ENCODE data around the gene SYNM. TPM values are rescaled to one million over a fixed set of nuclear protein-coding genes. Genes with fewer than 3 reads are reported as not detected.

Gene SYNM
- total and polyA plus RNA-seq, 7 donors: 0.69 to 1,357 (median 731) TPM

DNA sequence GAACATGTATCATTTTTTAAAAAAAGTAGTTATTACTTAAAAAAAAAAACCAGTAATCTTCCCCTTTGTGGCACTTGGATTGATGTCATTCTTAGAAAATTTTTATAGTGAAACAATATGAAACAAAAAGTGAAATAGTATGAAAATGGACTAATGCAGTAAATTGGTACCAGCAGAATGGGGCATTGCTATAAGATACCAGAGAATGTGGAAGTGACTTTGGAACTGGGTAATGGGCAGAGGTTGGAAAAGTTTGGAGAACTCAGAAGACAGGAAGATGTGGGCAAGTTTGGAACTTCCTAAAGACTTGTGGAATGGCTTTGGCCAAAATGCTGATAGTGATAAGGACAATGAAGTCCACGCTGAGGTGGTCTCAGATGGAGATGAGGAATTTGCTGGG is 77.9 kb downstream of the SYNM start:
- intact Hi-C loops (cut with DNase I): no loop called here
- 94 to 95% methylated on average over 1 of the region's 1 CpG for WGBS, 2 donors
- Histone ChIP-seq H3K27ac (peak overlapping the region in 3 of 4 donors; percentile 92 to 97 (median 95)), H3K27me3 (no peaks in the 10 kb centered on the region), H3K9me3 (no peaks in the 10 kb centered on the region), H3K4me3 (no peak overlapping the region), H3K36me3 (no peaks in the 10 kb centered on the region), H3K4me1 (peaks cover 0 to 47% (median 36%) of the 10 kb centered on the region in 4 donors)
- DNase-seq: no peak
- TF ChIP-seq POLR2AphosphoS5 (IDR thresholded peaks at IDR 0.05) (no peak), EP300 (IDR thresholded peaks at IDR 0.05) (no peak), POLR2A (IDR thresholded peaks at IDR 0.05) (no peak)
- TF ChIP-seq, protein P1, sequence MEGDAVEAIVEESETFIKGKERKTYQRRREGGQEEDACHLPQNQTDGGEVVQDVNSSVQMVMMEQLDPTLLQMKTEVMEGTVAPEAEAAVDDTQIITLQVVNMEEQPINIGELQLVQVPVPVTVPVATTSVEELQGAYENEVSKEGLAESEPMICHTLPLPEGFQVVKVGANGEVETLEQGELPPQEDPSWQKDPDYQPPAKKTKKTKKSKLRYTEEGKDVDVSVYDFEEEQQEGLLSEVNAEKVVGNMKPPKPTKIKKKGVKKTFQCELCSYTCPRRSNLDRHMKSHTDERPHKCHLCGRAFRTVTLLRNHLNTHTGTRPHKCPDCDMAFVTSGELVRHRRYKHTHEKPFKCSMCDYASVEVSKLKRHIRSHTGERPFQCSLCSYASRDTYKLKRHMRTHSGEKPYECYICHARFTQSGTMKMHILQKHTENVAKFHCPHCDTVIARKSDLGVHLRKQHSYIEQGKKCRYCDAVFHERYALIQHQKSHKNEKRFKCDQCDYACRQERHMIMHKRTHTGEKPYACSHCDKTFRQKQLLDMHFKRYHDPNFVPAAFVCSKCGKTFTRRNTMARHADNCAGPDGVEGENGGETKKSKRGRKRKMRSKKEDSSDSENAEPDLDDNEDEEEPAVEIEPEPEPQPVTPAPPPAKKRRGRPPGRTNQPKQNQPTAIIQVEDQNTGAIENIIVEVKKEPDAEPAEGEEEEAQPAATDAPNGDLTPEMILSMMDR (IDR thresholded peaks at IDR 0.05): no peak

Other genes with a start within 250 kb of the SYNM start
- gene PGPEP1L, start 97.3 kb upstream of the SYNM start, total RNA-seq: under 1 TPM in 2 of 4 donors, not detected in 2; 0.36 to 0.54 TPM
- gene PGPEP1L, start 97.3 kb upstream of the SYNM start, polyA plus RNA-seq: not detected
- 10 to 100 TPM; 19.9 to 33.0 (median 24.8) TPM for gene TTC23, start 144.5 kb downstream of the SYNM start, total RNA-seq
- 1 to 10 TPM; 5.5 to 8.2 (median 7.2) TPM for gene TTC23, start 144.5 kb downstream of the SYNM start, polyA plus RNA-seq
- gene LRRC28, start 146.4 kb downstream of the SYNM start, total RNA-seq: 10 to 100 TPM; 23.1 to 52.3 (median 25.6) TPM
- gene LRRC28, start 146.4 kb downstream of the SYNM start, polyA plus RNA-seq: 10 to 100 TPM; 13.6 to 27.0 (median 22.2) TPM